Measurements from ENCODE around the gene ADAMTS9. TPM values are rescaled to one million over a fixed set of nuclear protein-coding genes. Genes with fewer than 3 reads are reported as not detected.

ADAMTS9 gene
- total and polyA plus RNA-seq, 2 donors (not counting 3 experiments of a cell fraction or from before 2014, with no cell fraction given) = 6.5 to 23.9 TPM

DNA sequence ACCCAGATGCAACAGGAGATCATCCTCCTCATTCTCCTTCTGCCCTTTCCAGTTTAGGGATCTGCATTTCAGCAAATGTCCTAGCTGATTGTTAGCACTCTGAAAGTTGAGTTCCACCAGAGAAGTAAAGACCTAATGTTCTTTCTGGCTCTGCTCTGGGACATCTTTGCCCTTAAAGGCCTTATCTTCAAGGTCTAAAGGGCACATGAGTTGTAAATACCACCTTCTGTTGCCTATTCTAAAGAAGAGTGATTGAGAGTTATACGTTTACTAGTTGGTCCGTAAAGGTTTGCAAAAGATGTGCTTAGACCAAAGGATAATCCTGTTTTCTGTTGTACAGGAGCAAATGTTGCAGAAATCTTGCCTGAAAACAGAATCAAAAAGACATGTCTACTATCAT lies 151.6 kb downstream of the ADAMTS9 start:
- ChIA-PET POLR2A (no interaction called here), CTCF (interaction anchor here (1.4 to 2.5 kb wide), 3 partner anchors 9 to 710 kb away, joined by 3 to 8 read pairs (median 3); no protein-coding TSS in a partner anchor)
- no peak for DNase-seq (ENCODE audit: low read depth, low spot score)
- FAIRE-seq = no peak
- Histone ChIP-seq H3K36me3 (ENCODE audit: control insufficient read depth in 2 of 2, extremely low read depth in 1 of 2, insufficient read depth in 2 of 2, low read length in 2 of 2) (peaks cover 4 to 10% of the 10 kb centered on the region in 2 experiments), H3K9ac (replicated peaks; ENCODE audit: extremely low read depth, insufficient read depth, low read length) (no peak overlapping the region), H2AFZ (ENCODE audit: low read depth, low read length) (no peak overlapping the region), H3K79me2 (ENCODE audit: control insufficient read depth, insufficient read depth, low read length) (no peaks in the 10 kb centered on the region), H3K27ac (ENCODE audit: insufficient read depth, low read depth, low read length) (no peak overlapping the region), H3K9me3 (replicated peaks; ENCODE audit: control insufficient read depth, insufficient read depth, low read length) (no peaks in the 10 kb centered on the region), H4K20me1 (replicated peaks; ENCODE audit: control insufficient read depth, extremely low read depth, insufficient read depth, low read length) (no peaks in the 10 kb centered on the region), H3K9me1 (replicated peaks; ENCODE audit: control insufficient read depth, extremely low read depth, insufficient read depth, low read length) (no peaks in the 10 kb centered on the region), H3K27me3 (ENCODE audit: control insufficient read depth in 2 of 2, insufficient read depth in 2 of 2, low read length in 2 of 2) (no peaks in the 10 kb centered on the region), H3K4me2 (ENCODE audit: insufficient read depth, low read length) (no peak overlapping the region), H3K4me1 (ENCODE audit: control insufficient read depth, extremely low read depth, insufficient read depth, low read length) (peaks cover 2% of the 10 kb centered on the region), H3K4me3 (replicated peaks in 1 of 3; ENCODE audit: insufficient read depth in 1 of 3, low read depth in 1 of 3, low read length in 3 of 3) (no peak overlapping the region)
- dilution Hi-C loops (cut with MboI; ENCODE audit: extremely low pct_ligation_motif_present, low sequenced_read_pairs) = loop anchor here (10.0 kb wide), 1 partner anchor 709 kb away; no protein-coding TSS in a partner anchor
- TF ChIP-seq MYC (IDR thresholded peaks at IDR 0.05; ENCODE audit: low read depth, low read length) (no peak), EZH2 (IDR thresholded peaks at IDR 0.05; ENCODE audit: borderline replicate concordance, low read depth, low read length, severe bottlenecking) (no peak), POLR2A (IDR thresholded peaks at IDR 0.05; ENCODE audit: low read depth, low read length) (no peak), JUN (IDR thresholded peaks at IDR 0.05; ENCODE audit: borderline replicate concordance, insufficient read depth, insufficient read length, low read depth) (no peak), GATA2 (IDR thresholded peaks at IDR 0.05; ENCODE audit: insufficient read depth, insufficient read length, low read depth, low read length) (no peak), FOS (IDR thresholded peaks at IDR 0.05; ENCODE audit: borderline replicate concordance, insufficient read depth, low read length) (no peak)
- TF ChIP-seq, protein P1, sequence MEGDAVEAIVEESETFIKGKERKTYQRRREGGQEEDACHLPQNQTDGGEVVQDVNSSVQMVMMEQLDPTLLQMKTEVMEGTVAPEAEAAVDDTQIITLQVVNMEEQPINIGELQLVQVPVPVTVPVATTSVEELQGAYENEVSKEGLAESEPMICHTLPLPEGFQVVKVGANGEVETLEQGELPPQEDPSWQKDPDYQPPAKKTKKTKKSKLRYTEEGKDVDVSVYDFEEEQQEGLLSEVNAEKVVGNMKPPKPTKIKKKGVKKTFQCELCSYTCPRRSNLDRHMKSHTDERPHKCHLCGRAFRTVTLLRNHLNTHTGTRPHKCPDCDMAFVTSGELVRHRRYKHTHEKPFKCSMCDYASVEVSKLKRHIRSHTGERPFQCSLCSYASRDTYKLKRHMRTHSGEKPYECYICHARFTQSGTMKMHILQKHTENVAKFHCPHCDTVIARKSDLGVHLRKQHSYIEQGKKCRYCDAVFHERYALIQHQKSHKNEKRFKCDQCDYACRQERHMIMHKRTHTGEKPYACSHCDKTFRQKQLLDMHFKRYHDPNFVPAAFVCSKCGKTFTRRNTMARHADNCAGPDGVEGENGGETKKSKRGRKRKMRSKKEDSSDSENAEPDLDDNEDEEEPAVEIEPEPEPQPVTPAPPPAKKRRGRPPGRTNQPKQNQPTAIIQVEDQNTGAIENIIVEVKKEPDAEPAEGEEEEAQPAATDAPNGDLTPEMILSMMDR (IDR thresholded peaks at IDR 0.05; ENCODE audit: extremely low read depth in 1 of 2, insufficient read depth in 1 of 2, low read depth in 1 of 2, low read length in 2 of 2) = no peak
- intact Hi-C loops (cut with micrococcal nuclease) = loop anchor here (10.0 kb wide), 2 partner anchors 389 to 1659 kb away; no protein-coding TSS in a partner anchor
- no TSS peak for BruUV-seq (replicated peaks)
